K562 (cell line): ENCODE data around the gene PATL1. TPM values are rescaled to one million over a fixed set of nuclear protein-coding genes. Genes with fewer than 3 reads are reported as not detected.

Experiments
- ATF1 ChIP-seq, 2 experiments: fragments of 450-650 bp in 1 of 2; IDR thresholded peaks; 2 replicates each; pipeline ENCODE4 v1.6.1; 2016; ENCODE audit warnings: missing compliant biosample characterization in 1 of 2, missing genetic modification characterization in 1 of 2
- CAMTA2 ChIP-seq: fragments of 250-450 bp; sonication (Bioruptor Pico); conservative IDR thresholded peaks from 2 replicates; pipeline ENCODE4 v1.5.1; 2022
- E4F1 ChIP-seq: fragments of 250-450 bp; sonication (Bioruptor Pico); IDR thresholded peaks from 2 replicates; pipeline ENCODE4 v1.5.0; 2021; ENCODE audit warnings: mild to moderate bottlenecking, borderline replicate concordance
- FOXP1 ChIP-seq: sonication (generic); formaldehyde crosslinking; IDR thresholded peaks from 2 replicates; pipeline ENCODE4 v1.8.0; 2022; ENCODE audit warnings: mild to moderate bottlenecking, missing genetic modification reagents
- HMG20A ChIP-seq: fragments of 450-650 bp; formaldehyde crosslinking; conservative IDR thresholded peaks from 2 replicates; pipeline ENCODE4 v1.4.0; 2020; ENCODE audit warnings: mild to moderate bottlenecking, mixed read lengths
- HOXB6 ChIP-seq: fragments of 250-450 bp; sonication (Bioruptor Pico); IDR thresholded peaks from 2 replicates; pipeline ENCODE4 v1.5.1; 2022; ENCODE audit warnings: mild to moderate bottlenecking, borderline replicate concordance
- MAFK ChIP-seq: IDR thresholded peaks from 2 replicates; pipeline ENCODE4 v1.6.1; 2011; ENCODE audit warnings: low read length, improper control_type of control experiment
- MLX ChIP-seq, 2 experiments: fragments of 450-650 bp in 1 of 2; sonication (generic) in 1 of 2; formaldehyde crosslinking; conservative IDR thresholded peaks; 2 replicates each; pipeline versions ENCODE4 v1.4.0 to v1.8.1; 2020 to 2022; ENCODE audit warnings: mild to moderate bottlenecking in 1 of 2, missing genetic modification reagents in 1 of 2
- MTA2 ChIP-seq: fragments of 450-650 bp; IDR thresholded peaks from 2 replicates; pipeline ENCODE4 v1.6.1; 2016; ENCODE audit warnings: low read depth
- PCBP1 ChIP-seq: fragments of 200-400 bp; formaldehyde crosslinking; IDR thresholded peaks from 2 replicates; pipeline ENCODE4 v1.6.1; 2018; ENCODE audit warnings: mild to moderate bottlenecking, low read depth, low read length; ENCODE audit not compliant: poor library complexity, severe bottlenecking
- PHF8 ChIP-seq: fragments of 200-600 bp; sonication (generic); IDR thresholded peaks from 2 replicates; pipeline ENCODE4 v1.6.1; 2012; ENCODE audit warnings: mixed run types, mild to moderate bottlenecking, inconsistent platforms, low read length, moderate library complexity, borderline replicate concordance
- PREB ChIP-seq: sonication (generic); formaldehyde crosslinking; IDR thresholded peaks from 2 replicates; pipeline ENCODE4 v1.8.1; 2023; ENCODE audit warnings: mild to moderate bottlenecking, missing genetic modification reagents
- PTBP1 ChIP-seq: fragments of 200-400 bp; formaldehyde crosslinking; IDR thresholded peaks from 2 replicates; pipeline ENCODE4 v1.6.1; 2017; ENCODE audit warnings: low read depth, low read length
- RHOXF2B ChIP-seq: fragments of 250-450 bp; sonication (Bioruptor Pico); conservative IDR thresholded peaks from 2 replicates; pipeline ENCODE4 v1.5.1; 2021
- TAF9B ChIP-seq: fragments of 450-650 bp; IDR thresholded peaks from 2 replicates; pipeline ENCODE4 v1.6.1; 2018; ENCODE audit warnings: mild to moderate bottlenecking; ENCODE audit not compliant: partially characterized antibody
- TBP ChIP-seq: optimal IDR thresholded peaks from 2 replicates; pipeline ENCODE3; 2011; ENCODE audit warnings: low read depth, low read length, improper control_type of control experiment
- ZBTB5 ChIP-seq: fragments of 450-650 bp; IDR thresholded peaks from 2 replicates; pipeline ENCODE4 v1.6.1; 2017; ENCODE audit warnings: antibody characterized with exemption
- ZNF583 ChIP-seq: fragments of 250-450 bp; sonication (Bioruptor Pico); IDR thresholded peaks from 2 replicates; pipeline ENCODE4 v1.4.0; 2020
- polyA plus RNA-seq, 8 experiments: library from polyadenylated mRNA; depleted of rRNA in 4 of 8; stranded (reverse) in 5 of 8; unstranded in 3 of 8; fragments of >200 nt; fragmentation: Nextera tagmentation in 2 of 8; fragmentation: Illumina TruSeq in 1 of 8; extraction: Ambion mirVana in 2 of 8; extraction: Trizol in 1 of 8; gene quantifications; 2 replicates each; pipeline versions ENCODE4 v1.2.1 to v1.2.3, GENCODE V29; 2011 to 2014; ENCODE audit warnings: inconsistent platforms in 1 of 8, missing spikeins in 1 of 8
- total RNA-seq, 7 experiments: library from RNA; depleted of rRNA in 6 of 7; stranded (reverse); fragments of >200 nt in 6 of 7; fragmentation: Illumina TruSeq in 2 of 7; extraction: Trizol in 2 of 7; gene quantifications; 2 replicates each; pipeline versions ENCODE4 v1.2.1 to v1.2.3, GENCODE V29; 2011 to 2021; ENCODE audit warnings: low replicate concordance in 1 of 7
- TF ChIP-seq, protein P1 (sequence below): fragments of 250-450 bp; sonication (Bioruptor Pico); IDR thresholded peaks from 2 replicates; pipeline ENCODE4 v1.8.0; 2022; ENCODE audit warnings: inconsistent platforms, mild to moderate bottlenecking, moderate library complexity, borderline replicate concordance

Gene PATL1
- total and polyA plus RNA-seq, 9 of the 15 experiments (the other 6 are each of a cell fraction or from before 2014, with no cell fraction given): 3.2 to 48.0 (median 16.4) TPM

GRCh38 chr11:59615120-59615636 is 53.7 kb downstream of the PATL1 start (continued):
- TF ChIP-seq, protein P1, sequence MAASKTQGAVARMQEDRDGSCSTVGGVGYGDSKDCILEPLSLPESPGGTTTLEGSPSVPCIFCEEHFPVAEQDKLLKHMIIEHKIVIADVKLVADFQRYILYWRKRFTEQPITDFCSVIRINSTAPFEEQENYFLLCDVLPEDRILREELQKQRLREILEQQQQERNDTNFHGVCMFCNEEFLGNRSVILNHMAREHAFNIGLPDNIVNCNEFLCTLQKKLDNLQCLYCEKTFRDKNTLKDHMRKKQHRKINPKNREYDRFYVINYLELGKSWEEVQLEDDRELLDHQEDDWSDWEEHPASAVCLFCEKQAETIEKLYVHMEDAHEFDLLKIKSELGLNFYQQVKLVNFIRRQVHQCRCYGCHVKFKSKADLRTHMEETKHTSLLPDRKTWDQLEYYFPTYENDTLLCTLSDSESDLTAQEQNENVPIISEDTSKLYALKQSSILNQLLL (CRISPR knock-in tag): no peak
- 0 out of 2 replicates have a peak, but pooled peaks have one; percentile 42 for TF ChIP-seq ZNF583
- no peak for TF ChIP-seq PTBP1
- TF ChIP-seq PCBP1: no peak
- TF ChIP-seq MLX (CRISPR knock-in tag; conservative IDR thresholded peaks at IDR 0.05): no peak
- no peak for TF ChIP-seq ZBTB5
- no peak for TF ChIP-seq RHOXF2B (CRISPR knock-in tag)
- no peak for TF ChIP-seq HMG20A (CRISPR knock-in tag)
- no peak for TF ChIP-seq E4F1
- 0 out of 2 replicates have a peak, but pooled peaks have one; percentile 37 for TF ChIP-seq FOXP1 (CRISPR knock-in tag)
- TF ChIP-seq MTA2: no peak
- no peak for TF ChIP-seq CAMTA2 (CRISPR knock-in tag)
- TF ChIP-seq HOXB6 (CRISPR knock-in tag): no peak
- TF ChIP-seq TBP: no peak
- TF ChIP-seq TAF9B: no peak
- no peak for TF ChIP-seq PREB (CRISPR knock-in tag)
- TF ChIP-seq MAFK: no peak
- TF ChIP-seq PHF8: peak; percentile 82; the same call in 1 of the 2 replicates
- no peak for TF ChIP-seq ATF1 (CRISPR knock-in tag; IDR thresholded peaks at IDR 0.05)
- TF ChIP-seq ATF1 (tag; IDR thresholded peaks at IDR 0.05): no peak
